Retinal pigment epithelial cell (primary cell): ENCODE measurements around the gene KRT77.

Source experiments
- DNase-seq: peaks from one replicate; pipeline ENCODE4 v3.0.0-alpha.2; 2010; ENCODE audit warnings: low read depth
- H3K4me3 ChIP-seq: 2 replicates; pipeline ENCODE4 v1.5.1; 2011; ENCODE audit warnings: mild to moderate bottlenecking, low read length, control low read depth, moderate library complexity
- CTCF ChIP-seq: conservative IDR thresholded peaks from 2 replicates; pipeline ENCODE4 v1.5.1; 2011; ENCODE audit warnings: low read depth, low read length, control low read depth, inconsistent platforms

Gene KRT77

GRCh38 chr12:52667509-52667908 lies 35.8 kb downstream of the KRT77 start:
- no peak for TF ChIP-seq CTCF
- no peak overlapping the region for H3K4me3 ChIP-seq
- DNase-seq: no peak

- no peak for TF ChIP-seq CTCF
- DNase-seq: no peak
- no peak overlapping the region for H3K4me3 ChIP-seq
These were observed 36.9 kb downstream of the KRT77 start for GRCh38 chr12:52666471-52666870.

GRCh38 chr12:52663420-52663819 lies 39.9 kb downstream of the KRT77 start:
- TF ChIP-seq CTCF: no peak
- no peak overlapping the region for H3K4me3 ChIP-seq
- no peak for DNase-seq

- no peak for TF ChIP-seq CTCF
- DNase-seq: no peak
- H3K4me3 ChIP-seq: no peak overlapping the region
These were observed 40.5 kb downstream of the KRT77 start for GRCh38 chr12:52662918-52663229.

GRCh38 chr12:52662093-52662917 lies 41.0 kb downstream of the KRT77 start:
- no peak for DNase-seq
- H3K4me3 ChIP-seq: no peak overlapping the region
- TF ChIP-seq CTCF: no peak

GRCh38 chr12:52661668-52662067 lies 41.7 kb downstream of the KRT77 start:
- TF ChIP-seq CTCF: no peak
- DNase-seq: no peak
- H3K4me3 ChIP-seq: no peak overlapping the region

GRCh38 chr12:52660934-52661499 lies 42.3 kb downstream of the KRT77 start:
- no peak for TF ChIP-seq CTCF
- DNase-seq: no peak

More at GRCh38 chr12:52660934-52661499, 42.3 kb downstream of the KRT77 start:
- no peak overlapping the region for H3K4me3 ChIP-seq
